ENCODE data around the gene CCDC15. TPM values are rescaled to one million over a fixed set of nuclear protein-coding genes. Genes with fewer than 3 reads are reported as not detected.

Gene CCDC15
- total RNA-seq, 8 experiments from 2014 or later: 0.87 to 4.7 (median 2.5) TPM

DNA sequence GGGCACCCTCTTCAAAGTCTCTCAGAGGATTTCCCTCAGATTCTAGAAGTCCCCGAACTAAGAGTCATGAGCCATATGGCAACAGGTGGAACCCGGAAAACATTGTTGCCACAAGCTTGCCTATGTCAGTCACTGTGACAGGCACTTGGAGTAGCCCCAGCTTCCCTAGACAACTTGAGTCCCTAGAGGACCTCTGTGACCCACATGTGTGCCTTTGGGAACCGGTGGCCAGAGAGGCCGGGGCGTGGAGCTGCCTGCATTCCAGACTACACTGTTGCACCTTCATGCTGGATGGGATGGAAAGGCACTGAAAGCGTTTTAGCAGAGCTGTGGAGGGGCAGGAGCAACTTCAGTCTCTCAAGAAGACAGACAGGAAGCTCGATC is 121.2 kb downstream of the CCDC15 start:
- Histone ChIP-seq H3K4me3 (no peak overlapping the region), H3K4me1 (replicated peaks in 1 of 2) (no peaks in the 10 kb centered on the region), H3K27ac (no peak overlapping the region)
- in situ Hi-C loops (cut with MboI; ENCODE audit: low pct_unique_long_range_greater_than_20kb in 2 of 9, low sequenced_read_pairs in 9 of 9, unreplicated experiment in 9 of 9): loop anchor here in 1 of 9 experiments (25.0 kb wide), 1 partner anchor 262 kb away; no protein-coding TSS in a partner anchor
- no peak for ATAC-seq (replicated peaks in 6 of 8)
- WGBS, 10 experiments: 60 to 100% (median 88%) methylated on average over 1 to 2 of the region's 7 CpGs; no CpG with 5 or more reads in 6 of the 10 experiments

DNA sequence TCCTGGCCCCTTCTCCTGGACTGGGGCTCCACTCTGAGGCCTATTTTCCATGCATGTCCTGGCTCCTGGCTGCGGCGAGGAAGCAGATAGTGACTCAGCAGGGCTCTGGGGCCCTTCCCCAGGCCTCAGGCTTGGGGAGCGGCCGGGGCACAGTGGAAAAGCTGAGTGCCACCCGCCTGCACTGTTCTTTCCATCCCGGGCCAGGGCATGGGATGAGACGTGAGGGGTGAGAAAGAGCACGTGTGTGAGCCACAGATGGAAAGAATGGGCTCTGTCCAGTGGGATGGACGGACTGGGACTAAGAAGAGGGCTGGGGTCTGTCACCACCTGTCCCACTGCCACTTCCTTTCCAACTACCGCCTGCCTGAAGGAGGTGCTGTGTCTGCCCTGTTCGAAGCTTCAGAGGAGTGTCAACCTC is 121.9 kb downstream of the CCDC15 start:
- in situ Hi-C loops (cut with MboI; ENCODE audit: low pct_unique_long_range_greater_than_20kb in 2 of 9, low sequenced_read_pairs in 9 of 9, unreplicated experiment in 9 of 9): loop anchor here in 1 of 9 experiments (25.0 kb wide), 1 partner anchor 261 kb away; no protein-coding TSS in a partner anchor

DNA sequence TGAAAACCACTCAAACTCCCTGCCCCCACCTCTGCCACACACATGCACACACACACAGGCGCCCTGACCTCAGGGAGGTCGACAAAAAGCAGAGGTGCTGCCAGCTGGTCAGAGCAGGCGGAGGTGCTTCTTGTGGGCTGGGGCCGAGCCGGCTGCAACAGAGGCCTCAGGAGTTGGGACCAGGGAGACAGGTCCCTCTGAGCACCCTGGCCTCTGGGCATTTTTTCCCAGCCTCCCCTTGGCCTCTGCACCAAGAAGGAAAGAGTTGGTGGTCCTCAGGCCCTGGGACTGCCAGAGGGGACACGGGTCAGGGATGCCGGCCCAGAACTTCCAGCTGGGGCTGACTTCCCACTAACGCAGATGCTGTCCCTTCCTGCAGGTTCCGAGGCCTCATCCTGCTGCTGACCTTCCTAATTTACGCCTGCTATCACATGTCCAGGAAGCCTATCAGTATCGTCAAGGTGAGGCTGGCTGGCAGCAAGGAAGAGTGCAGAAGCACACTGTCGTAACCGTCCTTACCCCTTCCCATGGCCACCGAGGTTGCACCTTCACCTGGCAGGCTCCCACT is 122.5 kb downstream of the CCDC15 start:
- in situ Hi-C loops (cut with MboI; ENCODE audit: low pct_unique_long_range_greater_than_20kb in 2 of 9, low sequenced_read_pairs in 9 of 9, unreplicated experiment in 9 of 9): loop anchor here in 1 of 9 experiments (25.0 kb wide), 1 partner anchor 261 kb away; no protein-coding TSS in a partner anchor
- 82 to 100% (median 93%) methylated on average over 1 to 3 of the region's 14 CpGs; no CpG with 5 or more reads in 6 of the 10 experiments for WGBS, 10 experiments
- peak in 1 of 8 experiments; percentile 6 for ATAC-seq (replicated peaks in 6 of 8)

More for the DNA sequence above, 121.9 kb downstream of the CCDC15 start:
- ATAC-seq (replicated peaks in 6 of 8): peak in 6 of 8 experiments; percentile 24 to 95 (median 54)
- Histone ChIP-seq H3K4me1 (replicated peaks in 1 of 2) (no peaks in the 10 kb centered on the region), H3K27ac (no peak overlapping the region), H3K4me3 (no peak overlapping the region)
- WGBS, 10 experiments: 0 to 100% (median 66%) methylated on average over 1 to 4 of the region's 11 CpGs; no CpG with 5 or more reads in 4 of the 10 experiments

DNA sequence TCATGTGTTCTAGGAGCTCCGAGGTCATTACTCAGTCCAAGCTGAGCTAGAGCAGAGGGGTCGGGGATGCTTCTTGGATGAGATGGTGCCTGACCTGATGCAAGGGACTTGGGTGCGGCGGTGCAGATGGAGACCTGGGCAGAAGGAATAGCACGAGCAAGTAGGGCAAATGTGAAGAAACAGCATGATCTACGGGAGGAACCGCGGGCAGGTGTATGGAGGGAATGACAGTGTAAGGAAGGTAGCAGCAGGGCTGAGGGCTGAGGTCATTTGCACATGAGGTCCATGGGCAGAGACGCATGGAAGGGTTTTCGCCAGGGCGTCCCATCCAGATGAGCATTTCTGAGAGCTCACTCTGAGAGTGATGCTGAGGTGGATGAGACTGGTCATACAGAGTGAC is 124.0 kb downstream of the CCDC15 start:
- H3K4me3 ChIP-seq: no peak overlapping the region
- H3K4me1 ChIP-seq (replicated peaks in 1 of 2): peaks cover 0 to 3% of the 10 kb centered on the region in 2 donors
- 70 to 100% (median 91%) methylated on average over 1 to 9 of the region's 11 CpGs; no CpG with 5 or more reads in 2 of the 10 experiments for WGBS, 10 experiments
- ATAC-seq (replicated peaks in 6 of 8): no peak
- H3K27ac ChIP-seq: no peak overlapping the region
- in situ Hi-C loops (cut with MboI; ENCODE audit: low pct_unique_long_range_greater_than_20kb in 2 of 9, low sequenced_read_pairs in 9 of 9, unreplicated experiment in 9 of 9): loop anchor here in 1 of 9 experiments (25.0 kb wide), 1 partner anchor 259 kb away; no protein-coding TSS in a partner anchor

More for the DNA sequence above, 122.5 kb downstream of the CCDC15 start:
- Histone ChIP-seq H3K4me3 (no peak overlapping the region), H3K27ac (no peak overlapping the region), H3K4me1 (replicated peaks in 1 of 2) (no peaks in the 10 kb centered on the region)

DNA sequence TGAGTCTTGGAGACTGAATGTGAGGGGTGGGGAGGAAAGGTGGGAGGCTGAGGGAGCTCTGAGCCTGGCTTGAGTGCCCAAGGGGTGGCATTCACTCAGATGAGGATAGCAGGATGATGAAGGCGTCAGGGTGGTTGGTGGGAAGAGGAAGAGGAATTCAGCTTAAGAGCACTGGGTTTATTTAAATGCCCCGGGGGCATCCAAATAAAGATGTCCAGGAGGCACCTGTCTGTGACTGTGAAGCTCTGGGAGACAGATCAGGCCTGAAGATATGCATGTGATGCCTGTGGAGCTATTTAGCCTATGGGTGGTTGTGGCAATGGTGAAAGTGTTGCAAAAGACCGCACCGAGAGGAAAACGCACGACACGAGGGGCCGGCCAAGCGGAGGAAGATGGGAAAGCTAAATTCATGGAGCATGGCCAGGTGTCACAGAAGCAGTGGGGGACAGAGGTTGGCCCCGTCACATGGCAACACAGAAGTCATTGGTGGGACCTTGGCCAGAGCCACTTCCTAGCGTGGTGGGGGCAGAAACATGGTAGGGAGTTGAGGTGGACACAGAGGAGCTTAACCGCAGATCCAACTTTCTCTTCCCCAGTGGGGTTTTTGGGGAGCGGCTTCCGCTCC is 124.6 kb downstream of the CCDC15 start:
- in situ Hi-C loops (cut with MboI; ENCODE audit: low pct_unique_long_range_greater_than_20kb in 2 of 9, low sequenced_read_pairs in 9 of 9, unreplicated experiment in 9 of 9): loop anchor here in 1 of 9 experiments (25.0 kb wide), 1 partner anchor 259 kb away; no protein-coding TSS in a partner anchor
- Histone ChIP-seq H3K27ac (no peak overlapping the region), H3K4me1 (replicated peaks in 1 of 2) (peaks cover 0 to 6% of the 10 kb centered on the region in 2 donors), H3K4me3 (no peak overlapping the region)
- 90 to 100% (median 94%) methylated on average over 3 to 9 of the region's 14 CpGs; no CpG with 5 or more reads in 3 of the 10 experiments for WGBS, 10 experiments
- no peak for ATAC-seq (replicated peaks in 6 of 8)

DNA sequence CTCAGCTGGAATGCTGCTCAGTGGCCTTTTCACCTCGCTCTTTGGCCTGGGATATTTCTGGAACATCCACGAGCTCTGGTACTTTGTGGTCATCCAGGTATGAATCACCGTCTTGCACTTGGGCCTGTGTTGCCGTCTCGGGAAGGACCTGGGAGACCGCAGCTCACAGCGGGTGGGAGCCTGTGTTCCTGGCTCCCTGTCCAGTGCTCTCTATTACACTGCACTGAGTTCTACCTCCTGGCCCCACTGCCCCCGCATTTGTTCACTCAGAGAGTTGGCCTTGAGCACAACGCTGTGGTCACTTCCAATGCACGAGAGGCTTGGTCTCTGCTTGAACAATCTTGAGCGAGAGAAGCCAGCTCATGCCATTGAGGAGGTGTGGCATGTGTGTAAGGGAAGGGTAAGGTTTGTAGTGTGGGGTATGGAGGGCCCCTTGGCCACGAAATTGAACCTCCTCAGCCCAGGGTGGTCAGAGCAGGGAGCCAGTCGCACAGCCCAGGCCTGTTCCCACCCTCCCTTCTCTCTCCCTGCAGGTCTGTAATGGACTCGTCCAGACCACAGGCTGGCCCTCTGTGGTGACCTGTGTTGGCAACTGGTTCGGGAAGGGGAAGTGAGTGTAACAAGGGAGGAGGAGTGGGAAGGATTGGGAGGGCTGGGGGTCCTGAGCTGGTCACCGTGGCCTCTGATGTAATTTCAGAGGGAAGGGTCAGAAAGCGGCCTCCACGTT is 125.3 kb downstream of the CCDC15 start:
- Histone ChIP-seq H3K4me1 (replicated peaks in 1 of 2) (peaks cover 0 to 6% of the 10 kb centered on the region in 2 donors), H3K27ac (no peak overlapping the region), H3K4me3 (no peak overlapping the region)
- 0 to 100% (median 84%) methylated on average over 1 to 7 of the region's 18 CpGs; no CpG with 5 or more reads in 5 of the 10 experiments for WGBS, 10 experiments
- no peak for ATAC-seq (replicated peaks in 6 of 8)
- in situ Hi-C loops (cut with MboI; ENCODE audit: low pct_unique_long_range_greater_than_20kb in 2 of 9, low sequenced_read_pairs in 9 of 9, unreplicated experiment in 9 of 9): loop anchor here in 1 of 9 experiments (25.0 kb wide), 1 partner anchor 258 kb away; no protein-coding TSS in a partner anchor

DNA sequence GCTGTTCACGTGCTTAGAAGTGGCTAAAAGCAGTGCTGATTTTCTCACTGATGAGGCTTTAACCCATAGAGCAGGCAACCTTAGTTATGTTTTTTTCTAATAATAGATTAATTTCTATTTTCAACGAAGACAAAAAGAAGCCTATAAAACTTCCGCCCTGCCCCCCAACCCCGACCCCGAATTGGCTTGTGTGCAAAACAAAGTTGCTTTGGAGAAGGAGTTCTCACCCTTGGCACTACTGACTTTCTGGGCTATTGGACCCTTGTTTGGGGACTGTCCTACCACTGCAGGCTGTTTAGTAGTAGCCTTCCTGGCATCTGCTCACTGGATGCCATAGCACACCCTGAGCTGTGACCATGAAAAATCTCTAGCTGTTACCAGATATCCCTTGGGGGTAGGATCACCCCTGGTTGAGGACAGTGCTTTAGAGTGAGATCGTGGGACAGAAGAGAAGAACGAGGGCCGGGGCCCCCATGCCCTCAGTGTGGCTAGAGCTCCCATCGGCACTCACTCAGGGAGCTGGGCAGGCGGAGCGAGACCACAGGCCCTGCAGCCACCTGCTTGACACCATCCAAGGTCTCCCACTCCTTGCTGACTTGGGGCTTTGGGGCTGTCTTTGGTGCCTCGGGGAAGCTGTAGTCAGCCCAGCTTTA is 126.0 kb downstream of the CCDC15 start:
- ATAC-seq (replicated peaks in 6 of 8): no peak
- 70 to 100% (median 89%) methylated on average over 1 to 7 of the region's 12 CpGs; no CpG with 5 or more reads in 1 of the 10 experiments for WGBS, 10 experiments
- in situ Hi-C loops (cut with MboI; ENCODE audit: low pct_unique_long_range_greater_than_20kb in 2 of 9, low sequenced_read_pairs in 9 of 9, unreplicated experiment in 9 of 9): loop anchor here in 1 of 9 experiments (25.0 kb wide), 1 partner anchor 257 kb away; no protein-coding TSS in a partner anchor
- Histone ChIP-seq H3K27ac (no peak overlapping the region), H3K4me3 (no peak overlapping the region), H3K4me1 (replicated peaks in 1 of 2) (peaks cover 0 to 6% of the 10 kb centered on the region in 2 donors)

DNA sequence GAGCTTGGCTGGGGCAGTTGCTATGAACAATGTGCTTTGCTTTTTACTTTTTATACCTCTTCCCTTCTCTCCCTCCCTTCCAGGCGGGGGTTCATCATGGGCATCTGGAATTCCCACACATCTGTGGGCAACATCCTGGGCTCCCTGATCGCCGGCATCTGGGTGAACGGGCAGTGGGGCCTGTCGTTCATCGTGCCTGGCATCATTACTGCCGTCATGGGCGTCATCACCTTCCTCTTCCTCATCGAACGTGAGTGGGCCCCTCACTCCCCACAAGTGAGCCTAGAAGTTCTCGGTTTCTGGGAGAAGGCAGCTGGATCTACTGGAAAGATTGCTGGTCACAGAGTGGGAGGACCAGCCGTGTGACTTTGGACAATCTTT is 126.5 kb downstream of the CCDC15 start:
- no peak for ATAC-seq (replicated peaks in 6 of 8)
- Histone ChIP-seq H3K4me1 (replicated peaks in 1 of 2) (peaks cover 0 to 6% of the 10 kb centered on the region in 2 donors), H3K27ac (no peak overlapping the region), H3K4me3 (no peak overlapping the region)
- in situ Hi-C loops (cut with MboI; ENCODE audit: low pct_unique_long_range_greater_than_20kb in 2 of 9, low sequenced_read_pairs in 9 of 9, unreplicated experiment in 9 of 9): loop anchor here in 1 of 9 experiments (25.0 kb wide), 1 partner anchor 257 kb away; no protein-coding TSS in a partner anchor
- 60 to 100% (median 89%) methylated on average over 1 to 7 of the region's 12 CpGs; no CpG with 5 or more reads in 4 of the 10 experiments for WGBS, 10 experiments

DNA sequence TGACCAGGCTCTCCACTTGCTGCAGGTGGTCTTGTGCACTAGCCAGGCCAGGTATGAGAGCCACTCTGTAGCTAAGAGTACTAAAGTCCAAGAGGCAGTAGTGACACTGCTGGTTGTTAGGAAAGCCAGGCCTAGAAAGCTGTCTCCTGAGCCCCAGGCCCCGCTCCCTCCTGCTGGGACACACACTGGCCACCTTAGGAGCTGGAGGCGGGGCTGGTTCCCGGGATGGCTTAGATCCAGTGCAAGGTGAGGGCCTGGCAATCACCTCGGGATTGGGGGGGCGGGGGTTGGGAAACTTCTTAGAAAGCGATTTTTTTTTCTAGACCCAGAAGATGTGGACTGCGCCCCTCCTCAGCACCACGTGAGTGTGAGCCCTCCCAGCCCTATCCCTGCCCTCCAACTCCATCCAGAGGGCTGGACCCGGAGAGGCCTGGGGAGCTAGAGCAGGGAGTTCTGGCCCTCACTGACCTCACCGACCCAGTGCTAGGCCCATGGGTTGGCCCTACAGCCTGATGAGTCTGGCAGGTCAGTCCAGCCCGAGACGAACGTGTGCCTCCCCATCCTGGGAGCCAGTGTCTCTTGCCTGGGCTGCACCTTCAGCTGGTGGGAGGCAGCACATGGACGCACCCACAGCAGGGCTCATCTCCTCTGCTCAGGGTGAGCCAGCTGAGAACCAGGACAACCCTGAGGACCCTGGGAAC is 127.2 kb downstream of the CCDC15 start:
- 60 to 100% methylated on average over 1 of the region's 14 CpGs; no CpG with 5 or more reads in 8 of the 10 experiments for WGBS, 10 experiments
- H3K27ac ChIP-seq: no peak overlapping the region
- ATAC-seq (replicated peaks in 6 of 8): no peak
- in situ Hi-C loops (cut with MboI; ENCODE audit: low pct_unique_long_range_greater_than_20kb in 2 of 9, low sequenced_read_pairs in 9 of 9, unreplicated experiment in 9 of 9): loop anchor here in 1 of 9 experiments (25.0 kb wide), 1 partner anchor 256 kb away; no protein-coding TSS in a partner anchor
- H3K4me1 ChIP-seq (replicated peaks in 1 of 2): peaks cover 0 to 6% of the 10 kb centered on the region in 2 donors
- H3K4me3 ChIP-seq: no peak overlapping the region

DNA sequence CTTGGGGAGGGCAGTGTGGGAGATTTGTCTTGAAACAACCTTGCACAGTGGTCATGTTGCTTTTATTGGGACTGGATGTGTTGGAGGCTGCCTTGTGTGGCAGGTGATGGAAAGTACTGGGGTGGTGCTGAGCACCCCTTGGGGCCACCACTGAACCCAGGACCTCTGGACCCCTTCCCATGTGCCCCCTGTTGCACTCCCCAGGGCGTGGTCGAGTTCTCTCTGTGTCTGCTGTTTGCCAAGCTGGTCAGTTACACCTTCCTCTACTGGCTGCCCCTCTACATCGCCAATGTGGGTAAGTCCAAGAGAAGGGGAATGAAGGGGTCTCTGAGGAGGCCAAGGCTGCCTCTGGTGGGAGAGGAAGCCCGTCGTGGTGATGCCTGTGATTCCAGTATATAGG is 128.0 kb downstream of the CCDC15 start:
- WGBS, 10 experiments: 70 to 89% methylated on average over 2 to 5 of the region's 5 CpGs; no CpG with 5 or more reads in 8 of the 10 experiments
- in situ Hi-C loops (cut with MboI; ENCODE audit: low pct_unique_long_range_greater_than_20kb in 2 of 9, low sequenced_read_pairs in 9 of 9, unreplicated experiment in 9 of 9): loop anchor here in 1 of 9 experiments (25.0 kb wide), 1 partner anchor 255 kb away; no protein-coding TSS in a partner anchor
- no peak overlapping the region for H3K27ac ChIP-seq

DNA sequence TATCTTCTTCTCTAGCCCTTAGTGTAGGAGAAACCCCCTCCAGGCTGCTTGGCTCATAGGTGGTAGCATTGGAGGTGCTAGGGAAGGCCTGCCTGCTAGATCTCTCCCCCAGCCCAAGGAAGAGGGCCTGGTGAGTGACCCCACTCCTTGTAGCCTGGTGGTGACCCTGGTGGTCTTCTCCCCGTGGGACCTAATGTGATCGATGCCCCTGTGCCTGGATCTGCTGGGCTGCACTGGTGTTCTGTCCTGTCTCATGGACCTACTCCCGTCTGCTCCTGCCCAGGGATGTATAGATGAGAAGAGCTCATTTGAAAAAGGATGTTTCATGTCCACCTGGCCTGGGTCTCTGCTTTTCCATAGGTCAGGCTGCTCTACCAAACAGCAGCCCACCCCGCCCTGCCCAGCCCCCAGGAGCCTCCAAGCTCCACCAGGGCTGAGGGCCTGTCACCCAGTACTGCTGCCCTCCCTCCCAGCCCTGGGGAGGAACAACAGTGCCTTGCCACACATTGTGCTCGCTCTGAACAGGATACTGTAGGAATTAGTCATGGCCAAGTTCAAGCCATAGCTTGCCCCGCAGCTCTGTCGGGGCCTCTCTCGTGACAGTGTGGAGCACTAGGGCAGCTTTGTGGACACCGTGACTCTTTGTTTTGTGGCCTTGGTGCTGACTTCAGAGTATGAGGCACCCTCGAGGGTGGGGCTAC is 128.8 kb downstream of the CCDC15 start:
- Histone ChIP-seq H3K4me3 (no peak overlapping the region), H3K27ac (no peak overlapping the region), H3K4me1 (replicated peaks in 1 of 2) (peaks cover 0 to 6% of the 10 kb centered on the region in 2 donors)
- ATAC-seq (replicated peaks in 6 of 8): peak in 7 of 8 experiments; percentile 86 to 97 (median 93)
- 0 to 67% (median 52%) methylated on average over 1 to 5 of the region's 10 CpGs; no CpG with 5 or more reads in 6 of the 10 experiments for WGBS, 10 experiments
- in situ Hi-C loops (cut with MboI; ENCODE audit: low pct_unique_long_range_greater_than_20kb in 2 of 9, low sequenced_read_pairs in 9 of 9, unreplicated experiment in 9 of 9): loop anchor here in 1 of 9 experiments (25.0 kb wide), 1 partner anchor 255 kb away; no protein-coding TSS in a partner anchor

More for the DNA sequence above, 128.0 kb downstream of the CCDC15 start:
- no peak for ATAC-seq (replicated peaks in 6 of 8)
- no peak overlapping the region for H3K4me3 ChIP-seq
- H3K4me1 ChIP-seq (replicated peaks in 1 of 2): peaks cover 0 to 6% of the 10 kb centered on the region in 2 donors

Data from motor neuron (in vitro differentiated cells).